Osteocyte (in vitro differentiated cells): ENCODE measurements around the gene DHX8. TPM values are rescaled to one million over a fixed set of nuclear protein-coding genes. Genes with fewer than 3 reads are reported as not detected.

Experiments used
- DNase-seq: peaks from one replicate; pipeline ENCODE4 v3.0.0; 2021; ENCODE audit warnings: mixed read lengths; ENCODE audit not compliant: unreplicated experiment; ENCODE audit errors: extremely low spot score
- H3K27ac Mint-ChIP-seq: one replicate; pipeline ENCODE4 v1.8.0; 2021; ENCODE audit warnings: mild to moderate bottlenecking, mixed read lengths; ENCODE audit not compliant: unreplicated experiment
- H3K27me3 Mint-ChIP-seq: one replicate; pipeline ENCODE4 v1.8.0; 2021; ENCODE audit warnings: mixed read lengths; ENCODE audit not compliant: unreplicated experiment
- H3K36me3 Mint-ChIP-seq: one replicate; pipeline ENCODE4 v1.8.0; 2021; ENCODE audit warnings: mixed read lengths; ENCODE audit not compliant: unreplicated experiment
- H3K4me1 Mint-ChIP-seq: one replicate; pipeline ENCODE4 v1.8.0; 2021; ENCODE audit warnings: mixed read lengths; ENCODE audit not compliant: unreplicated experiment
- H3K4me3 Mint-ChIP-seq: one replicate; pipeline ENCODE4 v1.8.0; 2021; ENCODE audit warnings: mild to moderate bottlenecking, moderate library complexity, mixed read lengths; ENCODE audit not compliant: unreplicated experiment
- H3K9me3 Mint-ChIP-seq: one replicate; pipeline ENCODE4 v1.8.0; 2021; ENCODE audit warnings: mixed read lengths; ENCODE audit not compliant: unreplicated experiment
- CTCF ChIP-seq: fragments of 200-600 bp; sonication (generic); IDR thresholded peaks from 2 replicates; pipeline ENCODE4 v1.5.0; 2021; ENCODE audit warnings: antibody characterized with exemption, mild to moderate bottlenecking, moderate library complexity
- total RNA-seq: library from RNA; stranded (reverse); gene quantifications from 2 replicates; pipeline ENCODE4 v1.2.1, GENCODE V29; 2021

DHX8 gene
- total RNA-seq, 1 donor from 2014 or later, result 70.7 TPM

GRCh38 chr17:43531955-43532354 is 48.2 kb downstream of the DHX8 start:
- Mint-ChIP-seq H3K9me3 (no peaks in the 10 kb centered on the region), H3K36me3 (peaks cover 6% of the 10 kb centered on the region), H3K4me3 (no peak overlapping the region), H3K27me3 (no peaks in the 10 kb centered on the region), H3K27ac (peak overlapping the region; percentile 94), H3K4me1 (peaks cover 55% of the 10 kb centered on the region)
- no peak for DNase-seq
- TF ChIP-seq CTCF, result no peak

- peaks cover under 1% of the 10 kb centered on the region for H3K36me3 Mint-ChIP-seq
- H3K4me3 Mint-ChIP-seq, result no peak overlapping the region
- H3K4me1 Mint-ChIP-seq, result peaks cover 54% of the 10 kb centered on the region
- H3K27ac Mint-ChIP-seq, result no peak overlapping the region
- no peaks in the 10 kb centered on the region for H3K9me3 Mint-ChIP-seq
- H3K27me3 Mint-ChIP-seq, result no peaks in the 10 kb centered on the region
- TF ChIP-seq CTCF, result no peak
- no peak for DNase-seq
These were observed 48.8 kb downstream of the DHX8 start for GRCh38 chr17:43532581-43532980.

GRCh38 chr17:43533699-43534098 is 49.9 kb downstream of the DHX8 start:
- no peak for DNase-seq
- Mint-ChIP-seq H3K36me3 (no peaks in the 10 kb centered on the region), H3K9me3 (no peaks in the 10 kb centered on the region), H3K27me3 (no peaks in the 10 kb centered on the region), H3K27ac (no peak overlapping the region), H3K4me1 (peaks cover 49% of the 10 kb centered on the region), H3K4me3 (no peak overlapping the region)
- TF ChIP-seq CTCF, result no peak

- no peak overlapping the region for H3K4me3 Mint-ChIP-seq
- no peak for TF ChIP-seq CTCF
- H3K4me1 Mint-ChIP-seq, result peaks cover 44% of the 10 kb centered on the region
- no peak for DNase-seq
- no peaks in the 10 kb centered on the region for H3K9me3 Mint-ChIP-seq
- H3K27me3 Mint-ChIP-seq, result no peaks in the 10 kb centered on the region
- no peaks in the 10 kb centered on the region for H3K36me3 Mint-ChIP-seq
- no peak overlapping the region for H3K27ac Mint-ChIP-seq
These were observed 51.1 kb downstream of the DHX8 start for GRCh38 chr17:43534909-43535308.

GRCh38 chr17:43536236-43536992 is 52.6 kb downstream of the DHX8 start:
- Mint-ChIP-seq H3K4me1 (peaks cover 36% of the 10 kb centered on the region), H3K27me3 (no peaks in the 10 kb centered on the region), H3K27ac (peak overlapping the region; percentile 94), H3K4me3 (peak overlapping the region; percentile 32), H3K36me3 (no peaks in the 10 kb centered on the region), H3K9me3 (no peaks in the 10 kb centered on the region)
- DNase-seq, result no peak
- no peak for TF ChIP-seq CTCF
